Measurements from ENCODE around the gene ATP6V0E2.

Gene ATP6V0E2

DNA sequence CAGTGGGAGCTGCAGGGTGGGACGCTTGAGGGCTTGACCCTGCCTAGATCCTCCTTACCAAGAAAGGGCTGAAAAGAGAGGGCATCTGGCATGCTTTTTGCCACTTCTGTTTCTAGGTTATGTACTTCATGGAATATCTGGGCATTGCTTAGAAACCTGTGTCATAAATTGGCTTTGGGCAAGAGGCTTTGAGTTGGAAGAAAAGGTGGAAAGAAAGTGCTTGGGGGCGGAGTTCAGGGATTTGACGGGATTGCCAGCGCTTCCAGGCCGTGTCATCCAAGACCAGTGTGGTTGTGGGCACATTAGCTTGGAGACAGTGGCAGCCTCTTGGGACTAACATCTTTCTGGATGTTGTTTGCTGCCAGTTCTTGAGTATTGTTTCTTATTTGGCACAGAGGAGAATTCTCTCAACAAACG is 34.8 kb upstream of the ATP6V0E2 start:
- no peak for DNase-seq

GRCh38 chr7:149839933-149840332 is 33.8 kb upstream of the ATP6V0E2 start:
- no peak for DNase-seq

DNA sequence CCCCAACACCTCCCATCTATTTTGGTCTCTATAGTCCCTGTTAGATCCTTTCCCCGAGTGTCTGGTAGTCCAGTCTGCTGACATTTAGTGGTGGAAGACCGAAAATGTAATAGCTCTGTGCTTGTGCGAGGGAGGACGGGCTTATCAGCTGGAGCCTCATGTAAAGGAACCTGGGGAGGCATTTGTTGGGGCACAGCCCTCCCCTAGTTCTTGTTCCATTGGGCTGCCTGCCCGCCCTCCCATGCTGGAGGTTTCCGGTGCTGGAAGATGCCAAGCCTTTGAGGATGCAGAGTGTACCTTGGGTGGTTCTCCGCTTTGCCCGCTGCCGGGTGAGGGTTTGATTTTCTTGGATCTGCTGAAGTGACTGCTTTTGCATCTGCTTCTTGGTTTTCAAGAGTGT is 30.2 kb upstream of the ATP6V0E2 start:
- DNase-seq = no peak

DNA sequence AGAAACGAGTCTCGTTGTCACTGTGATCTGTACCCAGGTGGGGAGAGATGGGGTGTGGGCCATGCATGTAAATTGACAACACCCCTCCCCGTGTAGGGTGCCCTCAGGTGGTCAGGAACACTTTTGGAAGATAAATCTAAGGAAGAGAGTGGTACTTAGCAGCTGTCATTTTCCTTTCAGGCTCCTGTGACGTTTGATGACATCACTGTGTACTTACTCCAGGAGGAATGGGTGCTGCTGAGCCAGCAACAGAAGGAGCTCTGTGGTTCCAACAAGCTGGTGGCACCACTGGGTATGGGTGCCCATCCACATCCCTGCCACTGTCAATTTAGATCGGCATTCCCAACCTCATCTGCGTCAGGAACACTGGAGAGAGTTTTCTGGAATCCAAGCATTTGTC is 29.3 kb upstream of the ATP6V0E2 start:
- DNase-seq = no peak

- DNase-seq = no peak
Observed at GRCh38 chr7:149845257-149845980, 28.4 kb upstream of the ATP6V0E2 start.

DNA sequence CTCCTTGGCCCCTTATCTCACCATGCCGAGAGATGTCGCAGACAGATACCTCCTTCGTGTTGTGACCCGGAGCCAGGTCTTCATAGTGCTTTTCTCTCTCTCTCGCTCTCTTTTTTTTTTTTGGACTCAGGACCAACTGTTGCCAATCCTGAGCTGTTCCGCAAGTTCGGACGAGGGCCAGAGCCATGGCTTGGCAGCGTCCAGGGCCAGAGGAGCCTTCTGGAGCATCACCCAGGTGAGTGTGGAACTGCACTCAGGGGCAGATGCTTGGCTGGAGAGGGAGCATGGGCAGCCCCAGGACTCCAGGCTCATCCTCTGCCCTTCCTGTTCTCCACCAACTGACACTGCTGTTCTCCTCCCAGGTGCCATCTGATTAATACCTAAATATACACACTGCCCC is 27.7 kb upstream of the ATP6V0E2 start:
- DNase-seq = no peak

- no peak for DNase-seq
Observed at GRCh38 chr7:149846436-149847046, 27.2 kb upstream of the ATP6V0E2 start.

DNA sequence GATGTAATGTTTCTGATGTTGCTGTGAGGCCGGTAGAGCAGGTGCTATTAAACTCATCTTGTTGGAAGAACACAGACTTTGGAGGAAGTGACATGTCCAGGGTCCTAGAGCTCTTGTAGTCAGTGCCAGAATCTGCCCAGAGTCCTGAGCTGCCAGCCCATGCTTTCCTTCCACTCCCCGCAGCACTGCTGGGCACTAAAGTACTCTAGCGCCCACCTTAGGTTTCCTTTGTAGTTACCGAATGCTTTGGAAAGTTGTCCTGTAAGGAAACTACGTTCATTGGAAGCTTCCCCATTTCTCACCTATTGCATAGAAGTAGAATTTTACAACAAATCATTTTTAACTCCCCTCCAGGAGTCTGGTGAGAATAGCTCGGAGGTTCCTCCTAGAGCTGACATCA is 24.6 kb upstream of the ATP6V0E2 start:
- DNase-seq = no peak

DNA sequence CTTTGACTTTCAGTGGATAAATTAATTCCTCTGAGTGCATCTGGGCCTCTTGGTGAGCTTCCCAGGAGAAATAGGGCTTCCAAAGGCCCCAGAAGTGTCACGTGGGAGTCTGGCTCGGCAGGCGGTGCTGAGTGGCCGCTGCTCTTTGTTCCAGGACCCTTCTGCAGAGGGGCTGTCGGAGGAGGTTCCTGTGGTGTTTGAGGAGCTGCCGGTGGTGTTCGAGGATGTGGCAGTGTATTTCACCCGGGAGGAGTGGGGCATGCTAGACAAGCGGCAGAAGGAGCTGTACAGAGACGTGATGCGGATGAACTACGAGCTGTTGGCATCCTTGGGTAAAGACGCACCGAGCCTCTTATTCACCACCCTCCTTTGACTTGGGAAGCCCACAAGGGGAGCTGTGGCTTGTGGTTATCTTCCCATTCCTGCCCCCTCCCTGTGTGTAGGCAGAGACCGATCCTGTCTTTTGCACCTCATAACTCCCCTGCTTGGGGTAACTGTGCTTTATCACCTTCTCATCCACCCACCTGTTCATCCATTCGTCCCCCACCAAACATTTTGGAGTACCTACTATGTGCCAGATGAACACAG is 23.7 kb upstream of the ATP6V0E2 start:
- DNase-seq = no peak

- no peak for DNase-seq
Observed at GRCh38 chr7:149850716-149851115, 23.1 kb upstream of the ATP6V0E2 start.

GRCh38 chr7:149851449-149851848 is 22.3 kb upstream of the ATP6V0E2 start:
- DNase-seq = no peak

GRCh38 chr7:149853157-149853556 is 20.6 kb upstream of the ATP6V0E2 start:
- no peak for DNase-seq

DNA sequence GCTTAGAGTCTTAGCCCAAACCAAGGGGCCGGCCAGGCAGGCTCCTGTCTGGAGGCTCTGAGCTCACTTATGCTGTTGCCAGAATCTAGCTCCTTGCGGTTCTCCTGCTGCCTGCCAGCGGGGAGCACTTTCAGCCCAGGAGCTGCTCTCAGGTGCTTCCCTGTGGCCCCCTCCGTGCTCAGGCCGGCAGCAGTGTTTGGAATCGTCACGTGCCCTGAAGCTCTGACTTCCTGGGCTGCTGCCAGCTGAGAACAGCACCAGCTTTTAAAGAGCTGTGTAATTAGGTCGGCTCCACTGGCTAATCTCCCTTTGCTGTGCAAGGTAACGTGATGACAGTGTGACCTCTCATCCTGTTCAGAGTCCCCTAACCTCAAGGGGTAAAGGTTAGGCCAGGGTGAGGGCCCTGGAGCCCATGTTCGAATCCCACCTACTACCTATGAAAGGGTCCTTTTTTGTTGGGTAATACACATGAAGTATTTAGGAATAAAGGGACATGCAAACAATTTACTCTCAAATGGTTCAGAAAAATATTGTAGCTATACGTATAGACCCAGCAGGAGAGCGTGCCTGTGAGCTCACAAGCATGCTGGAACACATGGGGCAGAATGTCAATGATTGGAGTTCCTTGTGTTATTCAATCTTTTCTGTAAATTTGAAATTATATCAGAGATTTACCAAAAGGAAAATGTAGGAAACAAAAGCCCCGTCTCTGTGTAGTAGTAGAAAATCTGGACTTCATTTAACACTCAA is 19.0 kb upstream of the ATP6V0E2 start:
- DNase-seq = no peak

DNA sequence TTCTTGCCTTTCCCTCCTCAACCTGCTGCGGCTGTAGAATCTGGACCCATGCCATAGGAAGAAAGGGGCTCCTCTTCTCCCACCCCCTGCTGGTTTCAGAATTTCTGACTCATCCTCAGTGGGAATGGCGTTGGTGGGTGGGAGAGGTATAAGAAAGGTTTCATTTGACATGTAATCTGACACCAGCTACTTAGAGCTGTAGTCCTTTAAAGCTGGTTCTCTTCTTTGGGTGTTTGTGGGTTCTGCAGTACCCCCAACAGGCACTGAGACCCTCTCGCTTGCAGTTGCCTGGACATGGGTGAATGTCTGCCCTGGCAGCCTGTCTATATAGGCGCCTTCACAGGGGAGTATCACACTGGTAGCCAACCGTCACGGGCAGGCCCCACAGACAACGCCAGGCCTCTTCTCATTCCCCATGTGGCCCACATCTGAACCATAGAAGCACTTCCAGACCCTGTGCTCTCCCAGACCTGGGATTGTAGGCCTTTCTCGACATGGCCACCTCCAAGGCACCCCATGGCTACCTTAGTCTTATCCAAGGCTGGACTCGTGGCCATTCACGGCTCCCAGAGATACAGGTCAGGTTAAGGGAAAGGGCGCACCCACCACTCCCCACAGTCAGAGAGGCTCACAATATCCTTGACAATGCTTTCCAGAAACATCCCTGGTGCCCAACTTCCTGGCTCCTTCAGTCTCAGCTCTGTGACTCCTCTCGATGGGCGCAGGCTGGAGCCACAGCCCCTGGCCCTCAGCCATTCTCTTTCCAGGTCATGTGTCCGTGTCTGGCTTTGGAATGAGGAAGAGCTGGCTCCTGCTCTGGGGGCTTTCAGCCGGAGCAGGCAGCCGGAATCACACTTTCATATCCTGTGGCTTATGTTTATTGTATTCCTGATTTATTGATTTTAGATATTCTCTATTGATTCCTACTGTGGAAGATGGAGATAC is 18.1 kb upstream of the ATP6V0E2 start:
- no peak for DNase-seq

DNA sequence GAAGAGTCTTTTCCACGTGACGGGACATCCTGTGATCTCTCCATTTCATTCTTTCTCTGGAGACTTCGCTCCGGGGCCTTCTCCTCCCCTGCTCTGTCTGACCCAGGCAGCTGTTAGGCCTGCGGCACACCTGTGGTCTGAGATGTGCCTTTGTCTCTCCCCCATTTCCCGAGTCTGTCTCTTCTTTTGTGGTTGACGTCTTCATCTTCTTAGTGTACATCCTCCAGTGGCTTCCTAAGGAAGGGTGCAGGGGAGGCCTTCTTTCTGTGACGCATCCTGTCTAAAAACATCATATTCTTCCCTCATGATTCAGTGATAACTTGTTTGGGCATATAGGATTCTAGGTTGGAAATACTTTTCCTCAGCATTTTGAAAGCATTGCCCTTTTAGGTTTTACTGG is 17.2 kb upstream of the ATP6V0E2 start:
- DNase-seq = no peak

DNA sequence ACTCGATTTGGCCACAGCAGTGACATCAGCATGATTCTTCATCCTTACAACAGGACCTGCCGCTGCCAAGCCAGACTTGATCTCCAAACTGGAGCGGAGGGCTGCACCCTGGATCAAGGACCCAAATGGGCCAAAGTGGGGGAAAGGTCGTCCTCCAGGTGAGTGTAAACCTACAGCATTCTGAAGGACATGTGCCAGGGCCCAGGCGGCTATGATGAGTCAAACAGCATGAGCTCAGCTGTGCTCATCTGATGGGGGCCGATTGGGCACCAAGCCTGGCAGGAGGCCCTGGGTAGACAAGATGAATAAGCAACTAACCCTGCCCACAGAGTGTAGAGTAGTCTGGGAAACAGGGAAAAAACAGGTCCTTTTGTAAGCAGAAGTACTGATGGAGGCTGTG is 14.4 kb upstream of the ATP6V0E2 start:
- DNase-seq = no peak

GRCh38 chr7:149859876-149860275 is 13.9 kb upstream of the ATP6V0E2 start:
- DNase-seq = no peak

DNA sequence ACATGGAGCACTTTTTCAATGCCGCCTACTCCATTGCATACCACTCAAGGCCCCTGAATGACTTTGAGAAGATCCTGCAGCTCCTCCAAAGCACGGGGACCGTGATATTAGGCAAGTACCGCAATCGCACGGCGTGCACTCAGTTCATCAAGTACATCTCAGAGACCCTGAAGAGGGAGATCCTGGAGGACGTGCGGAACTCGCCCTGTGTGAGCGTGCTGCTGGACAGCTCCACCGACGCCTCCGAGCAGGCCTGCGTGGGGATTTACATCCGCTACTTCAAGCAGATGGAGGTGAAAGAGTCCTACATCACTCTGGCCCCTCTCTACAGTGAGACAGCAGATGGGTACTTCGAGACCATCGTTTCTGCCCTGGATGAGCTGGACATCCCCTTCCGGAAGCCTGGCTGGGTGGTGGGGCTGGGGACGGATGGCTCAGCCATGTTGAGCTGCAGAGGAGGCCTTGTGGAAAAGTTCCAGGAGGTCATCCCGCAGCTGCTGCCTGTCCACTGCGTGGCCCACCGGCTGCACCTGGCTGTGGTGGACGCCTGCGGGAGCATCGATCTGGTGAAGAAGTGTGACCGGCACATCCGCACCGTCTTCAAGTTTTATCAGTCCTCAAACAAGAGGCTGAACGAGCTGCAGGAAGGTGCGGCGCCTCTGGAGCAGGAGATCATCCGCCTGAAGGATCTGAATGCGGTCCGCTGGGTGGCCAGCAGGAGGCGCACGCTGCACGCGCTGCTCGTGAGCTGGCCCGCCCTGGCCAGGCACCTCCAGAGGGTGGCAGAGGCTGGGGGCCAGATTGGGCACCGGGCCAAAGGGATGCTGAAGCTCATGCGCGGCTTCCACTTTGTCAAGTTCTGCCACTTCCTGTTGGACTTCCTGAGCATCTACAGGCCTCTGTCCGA is 12.7 kb upstream of the ATP6V0E2 start:
- no peak for DNase-seq

- DNase-seq = no peak
Observed at GRCh38 chr7:149861728-149862045, 12.1 kb upstream of the ATP6V0E2 start.

DNA sequence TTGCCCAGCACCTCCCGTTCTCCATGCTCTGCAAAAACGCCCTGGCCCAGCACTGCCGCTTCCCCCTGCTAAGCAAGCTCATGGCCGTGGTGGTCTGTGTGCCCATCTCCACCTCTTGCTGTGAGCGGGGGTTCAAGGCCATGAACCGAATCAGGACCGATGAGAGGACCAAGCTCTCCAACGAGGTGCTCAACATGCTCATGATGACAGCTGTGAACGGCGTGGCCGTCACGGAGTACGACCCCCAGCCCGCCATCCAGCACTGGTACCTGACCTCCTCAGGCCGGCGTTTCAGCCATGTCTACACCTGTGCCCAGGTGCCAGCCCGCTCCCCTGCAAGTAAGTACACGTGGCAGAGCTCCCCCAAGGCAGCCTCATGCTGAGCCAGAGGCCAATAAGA is 11.6 kb upstream of the ATP6V0E2 start:
- no peak for DNase-seq

GRCh38 chr7:149863500-149863899 is 10.3 kb upstream of the ATP6V0E2 start:
- DNase-seq = no peak

- DNase-seq = no peak
Observed at GRCh38 chr7:149864023-149864422, 9.7 kb upstream of the ATP6V0E2 start.
